HG02798 (cell line): ENCODE measurements around the gene LOXL1.
"Not testable (repeated sequence)": the region's sequence is repeated elsewhere in the genome, so short reads cannot be mapped to it uniquely, and the experiment has no call there.

Experiments
- ATAC-seq: cut with Tn5 transposase; IDR thresholded peaks from one replicate; pipeline ENCODE4 v1.9.1; 2021; ENCODE audit warnings: mild to moderate bottlenecking; ENCODE audit not compliant: unreplicated experiment, poor library complexity

The LOXL1 gene

DNA sequence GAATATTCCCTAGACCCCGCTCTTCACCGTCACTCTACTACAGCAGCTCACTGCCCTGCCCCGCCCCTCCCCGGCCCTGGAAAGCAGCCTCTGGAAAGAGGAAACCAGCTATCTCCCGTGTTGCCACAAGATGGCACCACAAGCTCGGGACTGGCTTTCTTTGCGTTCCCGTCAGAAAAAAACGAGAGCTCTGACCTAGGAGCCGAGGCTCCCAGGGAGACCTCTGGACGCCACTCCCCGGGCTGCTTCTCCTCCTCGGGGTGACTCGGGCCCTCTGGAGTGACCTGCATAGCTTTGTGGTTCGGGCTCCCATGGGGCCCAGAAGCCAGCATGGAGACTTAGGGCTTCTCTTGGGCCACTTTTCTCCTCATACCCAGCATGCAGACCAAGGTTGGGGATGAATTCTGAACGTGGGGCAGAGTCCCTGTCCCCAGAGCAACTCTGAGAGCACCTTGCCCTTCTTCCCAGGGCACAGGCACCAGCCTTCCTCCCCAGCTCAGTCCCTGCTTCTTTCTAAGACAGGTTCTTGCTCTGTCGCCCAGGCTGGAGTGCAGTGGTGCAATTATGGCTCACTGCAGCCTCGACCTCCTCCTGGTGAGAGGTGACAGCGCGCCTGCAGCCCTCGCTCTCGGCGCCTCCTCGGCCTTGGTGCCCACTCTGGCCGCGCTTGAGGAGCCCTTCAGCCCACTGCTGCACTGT lies 46.9 kb downstream of the LOXL1 start:
- peak; percentile 46 for ATAC-seq

DNA sequence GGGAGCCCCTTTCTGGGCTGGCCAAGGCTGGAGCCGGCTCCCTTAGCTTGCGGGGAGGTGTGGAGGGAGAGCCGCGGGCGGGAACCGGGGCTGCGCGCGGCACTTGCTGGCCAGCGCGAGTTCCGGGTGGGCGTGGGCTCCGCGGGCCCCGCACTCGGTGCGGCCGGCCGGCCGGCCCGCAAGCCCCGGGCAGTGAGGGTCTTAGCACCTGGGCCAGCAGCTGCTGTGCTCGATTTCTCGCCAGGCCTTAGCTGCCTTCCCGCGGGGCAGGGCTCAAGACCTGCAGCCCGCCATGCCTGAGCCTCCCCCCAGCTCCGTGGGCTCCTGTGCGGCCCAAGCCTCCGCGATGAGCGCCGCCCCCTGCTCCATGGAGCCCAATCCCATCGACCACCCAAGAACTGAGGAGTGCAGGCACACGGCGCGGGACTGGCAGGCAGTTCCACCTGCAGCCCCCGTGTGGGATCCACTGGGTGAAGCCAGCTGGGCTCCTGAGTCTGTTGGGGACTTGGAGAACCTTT lies 47.5 kb downstream of the LOXL1 start:
- ATAC-seq = not testable (repeated sequence)

DNA sequence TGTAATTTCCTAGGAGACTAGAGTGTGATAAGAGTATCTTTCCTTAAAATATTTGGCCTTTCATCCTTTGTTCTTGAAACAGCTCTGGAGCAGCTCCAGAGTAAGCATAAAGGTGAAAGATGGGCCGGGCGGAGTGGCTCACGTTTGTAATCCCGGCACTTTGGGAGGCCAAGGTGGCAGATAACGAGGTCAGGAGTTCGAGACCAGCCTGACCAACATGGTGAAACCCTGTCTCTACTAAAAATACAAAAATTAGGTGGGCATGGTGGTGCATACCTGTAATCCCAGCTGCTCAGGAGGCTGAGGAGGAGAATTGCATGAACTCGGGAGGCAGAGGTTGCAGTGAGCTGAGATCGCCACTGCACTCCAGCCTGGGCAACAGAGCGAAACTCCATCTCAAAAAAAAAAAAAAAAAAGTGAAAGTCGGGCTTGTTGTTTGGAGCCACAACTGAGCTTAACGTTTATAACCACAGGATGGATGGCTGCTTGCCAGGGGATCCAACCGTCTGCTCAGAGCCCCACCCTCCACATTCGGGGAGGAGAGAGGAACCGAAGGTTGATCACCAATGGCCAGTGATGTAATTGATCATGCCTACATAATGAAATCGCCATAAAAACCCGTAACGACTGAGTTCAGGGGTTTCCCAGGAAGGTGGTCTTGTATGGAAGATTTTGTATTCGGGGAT lies 49.3 kb downstream of the LOXL1 start:
- ATAC-seq = not testable (repeated sequence)

DNA sequence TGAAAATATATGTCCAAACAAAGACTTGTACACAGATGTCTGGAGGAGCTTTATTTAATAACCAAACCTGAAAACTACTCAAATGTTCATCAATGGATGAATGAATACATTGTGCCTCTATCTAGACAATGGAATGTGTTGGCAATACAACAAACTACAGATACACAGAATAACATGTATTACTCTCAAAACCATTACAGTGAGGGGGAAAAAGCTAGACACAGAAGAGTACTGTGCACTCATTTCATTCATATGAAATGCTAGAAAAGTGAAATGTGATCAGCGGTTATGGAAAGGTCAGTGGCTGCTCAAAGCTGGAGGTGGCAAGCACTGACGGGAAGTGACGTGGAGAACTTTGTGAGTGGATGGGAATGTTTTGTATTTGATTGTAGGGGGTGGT lies 52.6 kb downstream of the LOXL1 start:
- no peak for ATAC-seq

DNA sequence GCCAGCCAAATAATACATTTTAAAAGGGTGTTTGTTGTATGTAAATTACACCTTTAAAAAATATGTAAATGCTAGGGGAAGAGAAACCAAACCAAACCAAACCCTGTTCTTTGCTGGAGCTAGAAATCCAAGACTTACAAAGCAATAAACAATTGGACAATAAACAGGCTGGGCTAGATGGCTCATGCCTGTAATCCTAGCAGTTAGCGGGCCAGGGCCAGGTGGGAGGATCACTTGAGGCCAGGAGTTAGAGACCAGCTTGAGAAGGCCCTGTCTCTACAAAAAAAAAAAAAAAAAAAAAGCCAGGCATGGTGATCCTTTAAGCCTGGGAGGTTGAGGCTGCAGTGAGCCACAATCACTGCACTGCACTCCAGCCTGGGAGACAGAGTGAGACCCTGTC lies 53.4 kb downstream of the LOXL1 start:
- no peak for ATAC-seq

DNA sequence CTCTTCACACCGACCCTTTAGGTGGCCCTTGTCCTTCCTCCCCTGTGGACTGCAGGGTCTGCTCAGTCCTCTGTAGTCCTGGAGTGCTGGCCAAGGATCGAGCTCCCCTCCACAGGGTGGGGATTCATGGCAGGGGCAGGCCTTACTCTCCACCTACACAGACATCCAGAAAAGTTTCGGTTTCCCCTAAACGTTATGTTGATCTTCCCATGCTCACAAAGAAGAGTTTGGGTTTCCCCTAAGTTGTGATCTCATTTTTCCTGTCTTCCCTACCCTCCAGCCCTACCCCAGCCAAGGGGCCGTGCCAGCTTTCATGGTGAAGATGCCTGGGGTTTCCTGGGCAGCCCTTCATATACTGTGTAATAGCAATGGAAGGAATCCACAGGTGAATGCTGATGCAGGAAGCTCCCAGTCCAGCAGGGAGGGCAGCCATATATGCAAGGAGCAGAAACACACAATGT lies 55.5 kb downstream of the LOXL1 start:
- ATAC-seq = no peak

DNA sequence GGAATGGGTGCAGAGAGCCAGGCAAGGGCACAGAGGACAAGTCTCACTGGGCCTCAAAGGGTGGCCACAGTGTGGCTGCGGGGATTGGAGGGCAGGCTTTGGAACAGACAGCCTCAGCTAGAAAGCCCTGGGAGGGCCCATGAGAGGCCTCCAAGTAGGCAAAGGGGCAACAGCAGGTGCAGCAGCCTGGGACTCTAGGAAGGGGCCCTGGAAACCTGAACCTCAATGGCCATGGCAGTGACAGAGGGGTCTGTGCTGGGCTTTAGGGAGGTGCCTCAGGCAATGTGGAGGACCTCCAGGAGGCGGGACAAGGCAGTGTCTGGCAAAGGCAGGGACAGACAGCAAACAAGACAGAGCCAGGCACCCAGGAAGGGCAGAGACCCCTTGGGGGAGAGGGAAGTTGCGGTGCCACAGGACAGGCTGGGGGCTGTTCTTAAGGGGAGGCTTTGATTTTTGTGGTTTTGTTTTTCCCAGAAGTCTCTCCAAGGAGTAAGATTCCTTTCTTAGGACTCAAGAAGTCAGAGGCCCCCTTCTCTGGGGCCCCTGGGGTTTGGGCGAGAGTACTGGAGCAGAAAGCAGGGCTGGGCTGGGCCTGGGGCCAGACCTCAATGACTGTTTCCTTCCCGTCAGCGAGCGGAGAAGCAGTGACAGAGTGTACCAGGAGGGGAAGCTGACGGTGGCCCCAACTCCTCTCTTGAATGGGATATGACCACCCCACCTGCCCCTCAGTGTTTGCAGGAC lies 56.1 kb downstream of the LOXL1 start:
- ATAC-seq = no peak

DNA sequence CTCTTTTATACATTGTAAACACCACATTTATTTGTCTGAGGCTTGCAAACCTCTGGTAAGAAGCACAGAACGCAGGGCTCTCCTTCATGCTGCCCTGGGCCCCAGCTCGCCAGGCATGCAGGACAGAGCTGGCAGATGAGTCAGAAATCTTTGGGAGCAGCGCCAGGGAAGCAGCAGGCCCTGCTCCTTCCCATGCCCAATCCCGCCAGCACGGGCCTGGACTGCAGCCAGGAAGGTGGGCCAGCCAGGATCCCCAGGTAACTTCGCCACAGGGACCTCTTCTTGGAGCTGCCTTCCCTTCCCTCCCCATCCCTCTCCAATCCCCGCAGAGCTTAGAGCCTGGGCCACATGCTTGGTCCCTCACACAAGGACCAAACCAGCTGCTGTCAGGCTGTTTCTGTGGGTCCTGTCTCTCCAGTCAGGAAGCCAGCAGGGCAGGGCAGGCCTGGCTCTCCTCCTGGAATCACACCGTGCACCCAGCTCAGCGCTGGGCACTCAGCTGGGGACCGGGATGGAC lies 57.0 kb downstream of the LOXL1 start:
- no peak for ATAC-seq

DNA sequence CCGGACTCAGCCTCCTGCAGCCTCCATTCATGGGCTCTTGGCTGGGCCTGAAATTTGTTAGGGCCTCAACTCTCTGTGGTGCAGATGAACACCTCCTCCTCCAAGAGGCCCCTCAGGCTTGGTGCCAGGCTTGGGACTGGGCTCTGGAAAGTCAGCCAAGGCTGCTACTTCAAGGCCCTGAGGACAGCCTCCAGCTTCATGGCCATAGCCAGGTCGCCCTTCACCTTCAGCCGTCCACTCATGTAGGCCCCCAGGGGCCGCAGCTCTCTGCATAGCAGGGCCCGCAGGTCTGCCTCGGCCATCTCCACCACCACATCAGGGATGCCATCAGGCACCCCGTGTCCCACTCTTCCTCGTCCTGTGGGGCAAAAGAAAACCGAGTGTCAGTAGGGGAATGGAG lies 57.5 kb downstream of the LOXL1 start:
- no peak for ATAC-seq

DNA sequence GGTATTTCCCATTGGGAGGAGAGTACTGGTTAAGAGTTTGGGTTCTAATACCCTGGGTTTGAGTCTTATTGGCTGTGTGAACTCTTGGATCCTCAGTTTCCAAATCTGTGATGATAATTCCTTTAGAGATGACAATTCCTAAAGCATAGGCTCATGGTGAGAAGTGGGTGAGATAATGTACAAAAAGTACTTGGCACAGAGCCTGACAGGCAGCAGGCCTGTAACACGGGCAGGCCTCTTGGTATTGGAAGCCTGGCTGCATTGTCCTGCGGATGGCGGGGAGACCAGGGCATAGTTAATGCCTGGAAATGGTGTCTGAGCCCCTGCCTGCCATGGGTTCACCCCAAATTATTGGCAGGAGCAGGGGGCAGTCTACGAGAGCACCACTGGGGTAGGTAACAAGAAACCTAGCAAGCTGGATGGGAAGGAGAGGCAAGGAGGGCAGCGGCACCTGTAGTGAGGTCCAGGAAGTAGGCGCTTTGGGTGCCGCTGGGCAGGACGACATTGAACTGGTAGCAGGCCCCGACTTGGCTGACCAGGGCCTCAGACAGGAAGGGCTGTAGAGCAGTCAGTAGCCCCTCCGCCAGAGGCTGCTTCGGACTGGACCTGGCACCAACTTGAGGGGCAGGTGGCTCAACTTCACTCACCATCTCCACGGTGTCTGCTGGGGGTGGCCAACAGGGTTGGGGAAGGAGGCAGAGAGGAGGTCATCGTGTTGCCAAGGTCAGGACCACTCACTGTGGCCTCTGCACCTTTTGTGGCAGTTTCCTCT lies 58.1 kb downstream of the LOXL1 start:
- no peak for ATAC-seq

DNA sequence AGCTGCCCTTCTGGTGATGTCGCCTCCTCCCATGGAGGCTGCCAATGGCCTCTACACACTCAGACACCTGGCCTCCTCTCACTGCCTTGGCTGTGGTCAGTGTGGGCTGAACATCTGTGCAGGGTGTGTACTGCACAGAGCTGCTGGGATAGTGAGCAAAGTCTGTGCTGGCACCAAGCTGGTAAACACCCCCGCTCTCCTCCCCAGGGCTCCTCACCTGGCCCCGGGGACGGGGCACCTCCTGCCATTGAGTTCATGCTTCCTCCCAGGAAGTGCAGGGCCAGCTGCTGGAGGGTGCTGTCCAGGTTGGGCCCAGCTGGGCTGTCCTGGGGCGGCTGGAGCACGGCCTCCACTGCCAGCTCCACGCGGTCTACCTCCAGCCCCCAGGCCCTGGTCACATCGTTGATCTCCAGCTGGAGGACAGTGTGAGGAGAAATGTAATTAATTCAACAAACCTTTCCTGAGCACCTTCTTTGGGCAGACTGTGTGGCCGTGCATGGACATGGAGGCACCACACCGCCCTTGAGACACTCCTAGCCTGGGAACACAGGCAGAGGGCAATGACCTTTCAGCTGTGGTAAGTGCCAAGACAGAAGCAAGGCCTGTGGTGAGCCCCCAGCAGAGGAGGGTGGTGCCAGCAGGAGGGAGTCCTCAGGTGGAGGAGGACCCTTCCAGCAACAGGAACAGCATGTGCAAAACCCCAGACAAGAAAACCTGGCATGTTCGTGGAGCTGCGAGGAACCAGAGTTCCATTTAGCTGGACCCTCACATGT lies 59.0 kb downstream of the LOXL1 start:
- no peak for ATAC-seq

DNA sequence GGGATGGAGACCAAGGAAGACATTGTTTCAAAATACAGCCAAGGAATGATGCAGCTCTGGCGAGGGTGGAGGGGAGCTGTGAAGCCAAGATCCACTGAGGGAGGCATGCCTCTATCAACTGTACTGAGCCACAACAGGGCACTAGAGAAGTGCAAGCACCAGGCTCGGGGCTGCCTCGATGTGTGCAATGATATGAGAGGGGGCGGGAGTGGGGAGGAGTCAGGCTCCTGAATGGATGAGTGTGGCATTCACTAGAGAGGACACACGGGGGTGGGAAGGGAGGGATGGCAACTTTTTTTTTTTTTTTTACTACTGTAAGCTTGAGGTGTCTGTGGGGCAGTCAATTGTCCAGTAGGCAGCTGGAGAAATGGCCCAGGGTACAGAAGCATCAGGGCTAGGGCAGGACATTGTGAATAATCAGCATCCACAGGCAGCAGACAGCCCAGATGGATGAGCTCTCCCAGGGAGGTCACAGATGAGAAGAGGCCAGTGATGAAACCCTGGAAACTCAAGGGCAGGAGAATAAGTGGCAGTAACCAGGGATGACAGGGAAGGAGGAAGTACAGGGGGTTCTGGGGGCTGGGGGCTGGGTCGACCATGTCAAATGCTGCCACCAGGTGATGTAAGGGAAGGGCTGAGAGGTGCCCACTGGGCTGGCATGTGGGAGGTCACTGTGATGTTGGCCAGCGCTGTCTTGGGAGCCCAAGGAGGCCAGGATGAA lies 60.0 kb downstream of the LOXL1 start:
- ATAC-seq = no peak

DNA sequence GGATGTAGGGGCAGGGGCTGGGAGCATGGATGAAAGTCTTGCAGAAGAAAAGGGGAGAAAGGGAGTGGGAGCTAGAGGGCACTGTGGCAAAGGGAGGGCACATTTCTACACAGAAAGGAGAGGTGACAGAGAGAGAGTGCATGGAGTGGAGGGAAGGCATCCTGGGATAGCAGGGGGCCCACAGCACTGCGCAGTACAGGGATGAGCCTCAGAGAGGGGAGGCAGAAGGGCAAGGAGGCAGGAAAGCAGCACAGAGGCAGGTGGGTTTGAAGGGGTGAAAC lies 60.5 kb downstream of the LOXL1 start:
- no peak for ATAC-seq

DNA sequence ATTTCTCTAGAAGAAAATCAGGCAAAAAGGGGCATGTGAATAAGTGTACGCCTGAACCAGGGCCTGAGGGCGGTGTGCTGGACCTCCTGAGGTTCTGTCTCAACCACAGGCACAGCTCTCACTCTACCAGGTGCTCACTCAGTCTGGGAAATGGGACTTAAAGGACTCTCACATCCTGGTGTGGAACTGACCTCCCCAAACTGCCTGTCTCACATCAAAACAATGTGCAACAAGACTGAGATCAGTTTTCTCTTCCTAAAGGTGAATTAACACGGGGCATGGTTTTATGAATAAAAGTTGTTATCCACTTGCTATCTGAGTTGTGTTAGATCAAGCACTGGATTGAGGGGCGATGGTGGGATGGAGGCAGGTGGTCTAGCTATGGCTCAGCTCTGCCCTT lies 61.0 kb downstream of the LOXL1 start:
- no peak for ATAC-seq

DNA sequence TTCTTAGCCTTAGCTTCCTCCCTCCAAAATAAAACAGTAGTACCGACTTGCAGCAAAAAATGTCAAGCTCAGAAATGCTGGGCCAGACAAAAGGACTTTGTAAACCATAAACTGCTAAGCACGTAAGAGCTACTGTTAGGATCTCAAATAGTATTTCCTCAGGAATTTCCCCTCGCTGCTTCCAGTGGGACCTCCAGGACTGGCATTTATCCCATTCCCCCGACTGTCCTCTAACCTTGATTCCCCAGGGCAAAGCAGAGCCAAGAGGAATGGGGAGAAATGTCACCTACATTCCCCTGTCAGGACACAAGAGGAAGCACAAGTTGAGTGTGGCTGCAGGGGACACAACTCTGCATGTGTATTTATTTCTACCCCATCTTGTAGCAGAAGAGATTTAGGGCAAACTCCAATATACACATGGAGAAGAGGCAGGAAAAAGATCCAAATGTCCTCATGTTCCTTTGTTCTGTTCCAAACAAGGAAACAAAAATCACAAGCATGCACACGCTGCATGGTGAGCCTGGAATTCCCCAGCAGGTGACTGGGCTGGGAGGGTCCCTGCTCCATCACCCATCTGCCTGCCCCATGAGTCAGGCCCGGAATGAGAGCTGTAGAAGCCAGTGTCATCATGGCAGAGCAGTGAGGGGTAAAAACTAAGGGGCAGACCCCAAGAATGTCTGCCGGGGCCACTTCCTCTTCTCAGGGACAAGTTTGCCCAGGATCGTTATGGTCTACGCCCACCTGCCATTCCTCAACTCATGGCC lies 61.6 kb downstream of the LOXL1 start:
- no peak for ATAC-seq

DNA sequence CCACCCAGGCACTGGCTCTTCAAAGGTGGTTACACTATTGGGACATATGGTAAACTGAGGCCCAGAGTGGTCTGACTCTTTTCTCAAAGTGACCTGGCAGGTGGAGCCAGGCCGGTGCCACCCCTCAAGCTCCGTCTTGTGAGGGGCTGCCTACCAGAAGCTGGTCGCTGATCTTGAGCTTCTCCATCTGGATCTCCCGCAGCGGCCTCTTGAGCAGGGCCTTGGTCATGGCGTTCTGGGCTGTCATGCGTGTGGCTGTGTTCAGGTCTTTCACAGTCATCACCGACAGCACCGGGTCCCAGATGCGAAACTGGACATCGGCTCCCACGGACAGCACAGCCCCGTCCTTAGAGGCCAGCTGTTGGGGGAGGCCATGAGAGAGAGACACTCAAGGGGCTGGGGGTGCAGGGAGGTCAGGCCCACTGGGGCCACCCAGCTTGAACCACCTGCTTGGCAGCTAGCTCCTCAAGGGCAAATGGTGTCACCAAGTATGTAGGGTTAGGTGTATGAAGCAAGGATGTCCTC lies 62.2 kb downstream of the LOXL1 start:
- ATAC-seq = no peak

DNA sequence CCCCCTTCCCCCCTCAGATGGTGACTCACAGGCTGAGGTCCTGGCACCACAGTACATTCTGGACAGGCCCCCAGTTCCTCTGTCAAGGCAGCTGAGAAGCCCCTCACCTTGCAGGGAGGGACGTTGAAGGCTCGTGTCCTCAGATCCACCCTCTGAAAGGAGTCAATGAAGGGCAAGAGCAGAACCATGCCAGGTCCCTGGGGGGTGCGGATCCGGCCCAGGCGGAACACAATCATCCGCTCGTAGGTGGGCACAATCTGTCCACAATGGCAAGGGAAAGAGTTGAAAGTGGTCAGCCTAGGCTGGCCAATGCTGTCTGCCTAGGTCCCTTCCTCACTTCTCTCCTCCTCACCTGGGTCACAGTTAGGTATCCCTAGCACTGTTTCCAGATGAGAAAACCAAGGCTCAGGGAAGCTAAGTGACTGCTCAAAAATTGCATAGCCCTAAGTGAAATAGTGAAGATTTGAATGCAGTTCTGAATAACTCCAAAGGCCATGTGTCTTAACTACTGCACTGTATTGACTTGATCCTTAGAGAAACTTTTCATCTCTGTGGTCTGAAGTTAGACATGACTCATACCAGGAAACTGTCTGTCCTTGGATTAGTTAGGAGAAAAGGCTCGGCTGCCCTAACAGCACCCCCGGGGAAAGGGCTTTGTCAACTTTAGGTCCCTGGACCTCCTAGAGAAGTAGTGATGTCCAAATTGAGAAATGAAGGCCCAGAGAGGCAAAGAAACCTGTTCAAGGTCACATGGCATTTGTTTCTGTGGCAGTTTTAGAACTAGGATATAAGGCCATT lies 62.9 kb downstream of the LOXL1 start:
- no peak for ATAC-seq
